HCT116 (cell line): ENCODE data around the gene DPY19L2.
"Not testable (repeated sequence)": the region's sequence is repeated elsewhere in the genome, so short reads cannot be mapped to it uniquely, and the experiment has no call there.

Experiments
- POLR2A ChIP-seq: IDR thresholded peaks from 2 replicates; pipeline ENCODE4 v1.7.0; 2011; ENCODE audit warnings: borderline replicate concordance; ENCODE audit not compliant: insufficient read depth, insufficient read length; ENCODE audit errors: extremely low read depth
- POLR2AphosphoS5 ChIP-seq: IDR thresholded peaks from 2 replicates; pipeline ENCODE4 v1.6.1; 2011; ENCODE audit warnings: mild to moderate bottlenecking, low read depth, low read length, moderate library complexity
- TF ChIP-seq, protein P1 (sequence below), 3 experiments: fragments of 200-600 bp in 1 of 3; sonication (generic) in 1 of 3; IDR thresholded peaks in 2 of 3; conservative IDR thresholded peaks in 1 of 3; 2 replicates each; pipeline ENCODE4 v1.5.1; 2012 to 2017; ENCODE audit warnings: low read depth in 2 of 3, low read length in 2 of 3, antibody characterized with exemption in 1 of 3, borderline replicate concordance in 1 of 3, control low read depth in 1 of 3, mild to moderate bottlenecking in 1 of 3, mixed read lengths in 1 of 3, mixed run types in 1 of 3, moderate library complexity in 1 of 3; ENCODE audit not compliant: insufficient read depth in 1 of 3

DNA sequence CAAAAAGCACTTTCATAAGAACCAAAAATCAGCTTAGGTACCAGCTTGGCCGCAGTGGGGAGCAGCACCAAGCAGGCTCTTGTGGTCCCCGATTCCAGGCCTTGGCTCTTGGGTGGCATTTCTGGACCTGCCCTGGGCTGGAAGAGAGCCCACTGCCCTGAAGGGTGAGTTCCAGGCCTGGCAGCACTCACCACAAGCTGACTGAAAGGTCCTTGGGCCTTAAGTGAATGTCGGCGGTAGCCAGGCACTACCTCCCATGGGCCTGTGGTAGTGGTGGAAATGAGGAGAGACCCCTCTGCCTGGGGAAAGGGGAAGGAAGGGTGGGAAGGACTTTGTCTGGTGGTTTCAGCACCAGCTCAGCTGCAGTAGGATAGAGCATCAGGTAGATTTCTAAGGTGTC lies 96.3 kb downstream of the DPY19L2 start:
- TF ChIP-seq POLR2A, POLR2AphosphoS5: not testable (repeated sequence)
- TF ChIP-seq, protein P1, sequence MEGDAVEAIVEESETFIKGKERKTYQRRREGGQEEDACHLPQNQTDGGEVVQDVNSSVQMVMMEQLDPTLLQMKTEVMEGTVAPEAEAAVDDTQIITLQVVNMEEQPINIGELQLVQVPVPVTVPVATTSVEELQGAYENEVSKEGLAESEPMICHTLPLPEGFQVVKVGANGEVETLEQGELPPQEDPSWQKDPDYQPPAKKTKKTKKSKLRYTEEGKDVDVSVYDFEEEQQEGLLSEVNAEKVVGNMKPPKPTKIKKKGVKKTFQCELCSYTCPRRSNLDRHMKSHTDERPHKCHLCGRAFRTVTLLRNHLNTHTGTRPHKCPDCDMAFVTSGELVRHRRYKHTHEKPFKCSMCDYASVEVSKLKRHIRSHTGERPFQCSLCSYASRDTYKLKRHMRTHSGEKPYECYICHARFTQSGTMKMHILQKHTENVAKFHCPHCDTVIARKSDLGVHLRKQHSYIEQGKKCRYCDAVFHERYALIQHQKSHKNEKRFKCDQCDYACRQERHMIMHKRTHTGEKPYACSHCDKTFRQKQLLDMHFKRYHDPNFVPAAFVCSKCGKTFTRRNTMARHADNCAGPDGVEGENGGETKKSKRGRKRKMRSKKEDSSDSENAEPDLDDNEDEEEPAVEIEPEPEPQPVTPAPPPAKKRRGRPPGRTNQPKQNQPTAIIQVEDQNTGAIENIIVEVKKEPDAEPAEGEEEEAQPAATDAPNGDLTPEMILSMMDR (IDR thresholded peaks at IDR 0.05 in 2 of 3, conservative IDR thresholded peaks at IDR 0.05 in 1 of 3; ENCODE audit: borderline replicate concordance in 1 of 3, insufficient read depth in 1 of 3, low read depth in 2 of 3, low read length in 2 of 3), result not testable (repeated sequence)
